ENCODE results near the gene STRIT1. TPM values are rescaled to one million over a fixed set of nuclear protein-coding genes. Genes with fewer than 3 reads are reported as not detected.

Gene STRIT1
- polyA plus RNA-seq, 1 donor from 2014 or later, result 1.2 TPM

DNA sequence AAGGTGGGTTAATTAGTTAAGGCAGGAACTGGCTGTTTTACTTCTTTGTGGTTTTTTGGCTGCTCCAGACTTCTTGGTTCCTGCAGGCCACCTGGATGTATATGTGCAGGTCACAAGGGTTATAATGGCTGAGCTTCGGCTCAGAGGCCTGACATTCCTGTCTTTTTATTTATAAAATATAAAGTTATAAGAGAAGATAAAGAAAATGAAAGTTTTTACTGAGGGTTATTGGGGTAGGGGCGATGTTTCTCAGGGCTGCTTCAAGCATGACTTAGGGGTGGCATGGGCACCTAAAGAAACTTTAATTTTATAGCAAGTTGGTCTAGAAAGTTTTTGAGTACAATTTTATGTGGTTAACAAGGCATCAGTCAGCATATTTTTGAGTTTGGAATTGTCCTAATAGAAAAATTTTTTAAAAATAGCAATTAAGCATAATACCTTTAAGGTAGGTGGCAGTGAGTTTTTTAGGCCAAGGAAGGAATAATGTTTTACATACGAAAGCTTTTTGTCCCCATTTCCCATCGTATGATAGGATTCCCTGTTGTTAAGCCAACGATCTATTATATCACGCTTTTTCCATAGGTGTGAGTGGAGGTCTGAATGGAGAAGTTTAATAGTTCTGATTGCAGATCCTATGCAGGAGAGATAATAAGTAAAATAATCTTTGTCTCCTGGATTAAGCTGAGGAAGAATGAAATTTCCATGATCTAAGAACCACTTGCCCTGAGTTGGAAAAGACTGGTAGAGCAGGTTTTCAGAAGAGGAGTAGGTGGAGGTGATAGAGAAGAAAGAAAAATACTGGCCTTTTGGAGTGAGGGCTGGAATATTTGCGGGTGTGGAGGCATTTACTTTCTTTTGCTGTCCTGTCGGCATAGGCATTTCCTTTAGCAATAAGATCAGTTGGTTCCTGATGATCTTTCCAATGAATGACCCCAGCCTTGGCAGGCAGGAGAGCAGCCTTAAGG lies 10.1 kb downstream of the STRIT1 start:
- Histone ChIP-seq H3K9me3 (ENCODE audit: low read length) (no peaks in the 10 kb centered on the region), H3F3A (ENCODE audit: insufficient read depth, low read length, poor library complexity, severe bottlenecking) (no peaks in the 10 kb centered on the region), H3K27me3 (ENCODE audit: insufficient read depth, low read depth, low read length) (no peaks in the 10 kb centered on the region), H3K36me3 (ENCODE audit: insufficient read depth, low read length) (no peaks in the 10 kb centered on the region), H3K79me2 (replicated peaks; ENCODE audit: insufficient read depth, low read length) (no peaks in the 10 kb centered on the region), H3K4me3 (ENCODE audit: low read length) (no peak overlapping the region), H3K4me2 (ENCODE audit: low read length) (no peak overlapping the region), H4K20me1 (ENCODE audit: insufficient read depth) (no peaks in the 10 kb centered on the region), H3K27ac (ENCODE audit: low read length) (no peak overlapping the region), H3K9ac (ENCODE audit: low read length) (no peak overlapping the region), H3K9me2 (ENCODE audit: insufficient read depth, low read length) (no peaks in the 10 kb centered on the region), H2AFZ (ENCODE audit: low read depth, low read length) (no peak overlapping the region)
- TF ChIP-seq, protein P1, sequence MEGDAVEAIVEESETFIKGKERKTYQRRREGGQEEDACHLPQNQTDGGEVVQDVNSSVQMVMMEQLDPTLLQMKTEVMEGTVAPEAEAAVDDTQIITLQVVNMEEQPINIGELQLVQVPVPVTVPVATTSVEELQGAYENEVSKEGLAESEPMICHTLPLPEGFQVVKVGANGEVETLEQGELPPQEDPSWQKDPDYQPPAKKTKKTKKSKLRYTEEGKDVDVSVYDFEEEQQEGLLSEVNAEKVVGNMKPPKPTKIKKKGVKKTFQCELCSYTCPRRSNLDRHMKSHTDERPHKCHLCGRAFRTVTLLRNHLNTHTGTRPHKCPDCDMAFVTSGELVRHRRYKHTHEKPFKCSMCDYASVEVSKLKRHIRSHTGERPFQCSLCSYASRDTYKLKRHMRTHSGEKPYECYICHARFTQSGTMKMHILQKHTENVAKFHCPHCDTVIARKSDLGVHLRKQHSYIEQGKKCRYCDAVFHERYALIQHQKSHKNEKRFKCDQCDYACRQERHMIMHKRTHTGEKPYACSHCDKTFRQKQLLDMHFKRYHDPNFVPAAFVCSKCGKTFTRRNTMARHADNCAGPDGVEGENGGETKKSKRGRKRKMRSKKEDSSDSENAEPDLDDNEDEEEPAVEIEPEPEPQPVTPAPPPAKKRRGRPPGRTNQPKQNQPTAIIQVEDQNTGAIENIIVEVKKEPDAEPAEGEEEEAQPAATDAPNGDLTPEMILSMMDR (IDR thresholded peaks at IDR 0.05; ENCODE audit: poor library complexity, severe bottlenecking), result no peak

DNA sequence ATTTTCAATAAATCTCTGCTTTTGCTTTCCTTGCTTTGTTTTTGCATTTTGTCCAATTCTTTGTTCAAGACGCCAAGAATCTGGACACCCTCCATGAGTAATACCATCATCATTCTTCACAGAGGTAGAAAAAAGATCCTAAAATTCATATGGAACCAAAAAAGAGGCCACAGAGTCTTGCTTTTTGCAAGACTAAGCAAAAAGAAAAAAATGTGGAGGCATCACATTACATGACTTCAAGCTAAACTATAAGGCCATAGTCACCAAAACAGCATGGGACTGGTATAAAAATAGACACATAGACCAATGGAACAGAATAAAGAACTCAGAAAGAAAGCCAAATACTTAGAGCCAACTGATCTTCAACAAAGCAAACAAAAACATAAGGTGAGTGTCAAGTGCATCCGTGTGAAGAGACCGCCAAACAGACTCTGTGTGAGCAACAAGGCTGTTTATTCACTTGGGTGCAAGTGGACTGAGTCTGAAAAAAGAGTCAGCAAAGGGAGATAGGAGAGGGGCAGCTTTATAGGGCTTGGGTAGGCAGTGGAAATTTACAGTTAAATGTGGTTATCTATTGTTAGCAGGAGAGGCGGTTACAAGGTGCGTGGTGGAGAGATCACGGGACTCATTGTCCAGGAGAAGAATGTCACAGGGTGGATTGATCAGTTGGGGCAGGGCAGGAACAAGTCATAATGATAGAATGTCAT lies 10.9 kb downstream of the STRIT1 start:
- H3K4me2 ChIP-seq (ENCODE audit: low read length), result no peak overlapping the region
- no peak overlapping the region for H3K9ac ChIP-seq (ENCODE audit: low read length)
- H3K36me3 ChIP-seq (ENCODE audit: insufficient read depth, low read length), result no peaks in the 10 kb centered on the region
- H3K79me2 ChIP-seq (replicated peaks; ENCODE audit: insufficient read depth, low read length), result no peaks in the 10 kb centered on the region
- H3K4me3 ChIP-seq (ENCODE audit: low read length), result no peak overlapping the region
- H4K20me1 ChIP-seq (ENCODE audit: insufficient read depth), result no peaks in the 10 kb centered on the region
- H2AFZ ChIP-seq (ENCODE audit: low read depth, low read length), result no peak overlapping the region
- TF ChIP-seq POLR2AphosphoS5 (IDR thresholded peaks at IDR 0.05), result no peak
- no peak for TF ChIP-seq EZH2 (IDR thresholded peaks at IDR 0.05; ENCODE audit: borderline replicate concordance, insufficient read depth, low read length, poor library complexity, severe bottlenecking)
- no peaks in the 10 kb centered on the region for H3K9me2 ChIP-seq (ENCODE audit: insufficient read depth, low read length)
- no peak overlapping the region for H3K27ac ChIP-seq (ENCODE audit: low read length)
- no peaks in the 10 kb centered on the region for H3F3A ChIP-seq (ENCODE audit: insufficient read depth, low read length, poor library complexity, severe bottlenecking)
- no peaks in the 10 kb centered on the region for H3K27me3 ChIP-seq (ENCODE audit: insufficient read depth, low read depth, low read length)
- no peaks in the 10 kb centered on the region for H3K9me3 ChIP-seq (ENCODE audit: low read length)

DNA sequence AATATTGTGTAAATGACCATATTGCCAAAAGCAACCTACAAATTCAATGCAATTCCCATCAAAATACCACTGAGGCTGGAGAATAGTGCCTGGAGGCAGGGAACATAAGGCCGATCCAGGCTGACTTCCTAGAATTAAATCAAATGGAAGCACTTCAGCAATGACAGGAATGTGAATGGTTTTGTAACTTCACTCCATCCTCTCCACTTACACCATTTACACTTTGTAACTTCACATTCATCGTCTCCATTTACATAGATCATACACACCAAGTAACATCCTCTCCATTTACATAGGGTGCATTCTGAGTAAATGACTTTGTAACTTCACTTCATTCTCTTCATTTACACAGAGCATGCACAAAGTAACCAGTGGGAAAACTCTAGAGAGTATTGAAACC lies 11.6 kb downstream of the STRIT1 start:
- Histone ChIP-seq H4K20me1 (ENCODE audit: insufficient read depth) (no peaks in the 10 kb centered on the region), H3F3A (ENCODE audit: insufficient read depth, low read length, poor library complexity, severe bottlenecking) (no peaks in the 10 kb centered on the region), H3K4me2 (ENCODE audit: low read length) (no peak overlapping the region), H2AFZ (ENCODE audit: low read depth, low read length) (no peak overlapping the region), H3K36me3 (ENCODE audit: insufficient read depth, low read length) (no peaks in the 10 kb centered on the region), H3K9me2 (ENCODE audit: insufficient read depth, low read length) (no peaks in the 10 kb centered on the region), H3K79me2 (replicated peaks; ENCODE audit: insufficient read depth, low read length) (no peaks in the 10 kb centered on the region), H3K9ac (ENCODE audit: low read length) (no peak overlapping the region), H3K27me3 (ENCODE audit: insufficient read depth, low read depth, low read length) (no peaks in the 10 kb centered on the region), H3K27ac (ENCODE audit: low read length) (no peak overlapping the region), H3K9me3 (ENCODE audit: low read length) (no peaks in the 10 kb centered on the region), H3K4me3 (ENCODE audit: low read length) (no peak overlapping the region)
- TF ChIP-seq RAD21 (conservative IDR thresholded peaks at IDR 0.05) (no peak), EP300 (conservative IDR thresholded peaks at IDR 0.05; ENCODE audit: poor library complexity, severe bottlenecking) (no peak), MXI1 (conservative IDR thresholded peaks at IDR 0.05; ENCODE audit: poor library complexity, severe bottlenecking) (no peak), EZH2 (IDR thresholded peaks at IDR 0.05; ENCODE audit: borderline replicate concordance, insufficient read depth, low read length, poor library complexity, severe bottlenecking) (no peak), TAF1 (IDR thresholded peaks at IDR 0.05; ENCODE audit: low read depth) (no peak), SMC3 (conservative IDR thresholded peaks at IDR 0.05; ENCODE audit: poor library complexity) (no peak), POLR2AphosphoS5 (IDR thresholded peaks at IDR 0.05) (no peak)
- TF ChIP-seq, protein P2, sequence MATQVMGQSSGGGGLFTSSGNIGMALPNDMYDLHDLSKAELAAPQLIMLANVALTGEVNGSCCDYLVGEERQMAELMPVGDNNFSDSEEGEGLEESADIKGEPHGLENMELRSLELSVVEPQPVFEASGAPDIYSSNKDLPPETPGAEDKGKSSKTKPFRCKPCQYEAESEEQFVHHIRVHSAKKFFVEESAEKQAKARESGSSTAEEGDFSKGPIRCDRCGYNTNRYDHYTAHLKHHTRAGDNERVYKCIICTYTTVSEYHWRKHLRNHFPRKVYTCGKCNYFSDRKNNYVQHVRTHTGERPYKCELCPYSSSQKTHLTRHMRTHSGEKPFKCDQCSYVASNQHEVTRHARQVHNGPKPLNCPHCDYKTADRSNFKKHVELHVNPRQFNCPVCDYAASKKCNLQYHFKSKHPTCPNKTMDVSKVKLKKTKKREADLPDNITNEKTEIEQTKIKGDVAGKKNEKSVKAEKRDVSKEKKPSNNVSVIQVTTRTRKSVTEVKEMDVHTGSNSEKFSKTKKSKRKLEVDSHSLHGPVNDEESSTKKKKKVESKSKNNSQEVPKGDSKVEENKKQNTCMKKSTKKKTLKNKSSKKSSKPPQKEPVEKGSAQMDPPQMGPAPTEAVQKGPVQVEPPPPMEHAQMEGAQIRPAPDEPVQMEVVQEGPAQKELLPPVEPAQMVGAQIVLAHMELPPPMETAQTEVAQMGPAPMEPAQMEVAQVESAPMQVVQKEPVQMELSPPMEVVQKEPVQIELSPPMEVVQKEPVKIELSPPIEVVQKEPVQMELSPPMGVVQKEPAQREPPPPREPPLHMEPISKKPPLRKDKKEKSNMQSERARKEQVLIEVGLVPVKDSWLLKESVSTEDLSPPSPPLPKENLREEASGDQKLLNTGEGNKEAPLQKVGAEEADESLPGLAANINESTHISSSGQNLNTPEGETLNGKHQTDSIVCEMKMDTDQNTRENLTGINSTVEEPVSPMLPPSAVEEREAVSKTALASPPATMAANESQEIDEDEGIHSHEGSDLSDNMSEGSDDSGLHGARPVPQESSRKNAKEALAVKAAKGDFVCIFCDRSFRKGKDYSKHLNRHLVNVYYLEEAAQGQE (IDR thresholded peaks at IDR 0.05; ENCODE audit: borderline replicate concordance), result no peak
- TF ChIP-seq, protein P1 (IDR thresholded peaks at IDR 0.05; ENCODE audit: poor library complexity, severe bottlenecking), result no peak

Measured in neural cell (in vitro differentiated cells).